HG02938 (cell line): ENCODE results near the gene MAP2K5.

Experiments used
- ATAC-seq: cut with Tn5 transposase; IDR thresholded peaks from one replicate; pipeline ENCODE4 v1.9.1; 2021; ENCODE audit warnings: mild to moderate bottlenecking, moderate library complexity; ENCODE audit not compliant: unreplicated experiment

The MAP2K5 gene

GRCh38 chr15:67719330-67719959 lies 176.9 kb downstream of the MAP2K5 start:
- ATAC-seq = no peak

- no peak for ATAC-seq
These were observed 178.2 kb downstream of the MAP2K5 start for GRCh38 chr15:67720556-67721175.

- ATAC-seq = no peak
These were observed 179.7 kb downstream of the MAP2K5 start for GRCh38 chr15:67722030-67722817.

GRCh38 chr15:67723294-67724024 lies 181.0 kb downstream of the MAP2K5 start:
- no peak for ATAC-seq

GRCh38 chr15:67724691-67725375 lies 182.3 kb downstream of the MAP2K5 start:
- no peak for ATAC-seq

GRCh38 chr15:67730135-67730534 lies 187.6 kb downstream of the MAP2K5 start:
- no peak for ATAC-seq

GRCh38 chr15:67731112-67731721 lies 188.7 kb downstream of the MAP2K5 start:
- ATAC-seq = no peak

GRCh38 chr15:67732164-67732563 lies 189.7 kb downstream of the MAP2K5 start:
- no peak for ATAC-seq

- no peak for ATAC-seq
These were observed 190.3 kb downstream of the MAP2K5 start for GRCh38 chr15:67732671-67733374.

GRCh38 chr15:67735896-67736295 lies 193.4 kb downstream of the MAP2K5 start:
- no peak for ATAC-seq

GRCh38 chr15:67736810-67737209 lies 194.3 kb downstream of the MAP2K5 start:
- no peak for ATAC-seq

GRCh38 chr15:67738056-67738455 lies 195.6 kb downstream of the MAP2K5 start:
- no peak for ATAC-seq

GRCh38 chr15:67740405-67740804 lies 197.9 kb downstream of the MAP2K5 start:
- no peak for ATAC-seq

- ATAC-seq = no peak
These were observed 198.8 kb downstream of the MAP2K5 start for GRCh38 chr15:67741308-67741707.

- no peak for ATAC-seq
These were observed 201.1 kb downstream of the MAP2K5 start for GRCh38 chr15:67743558-67743957.

GRCh38 chr15:67744331-67745072 lies 202.0 kb downstream of the MAP2K5 start:
- no peak for ATAC-seq

GRCh38 chr15:67745073-67746006 lies 202.8 kb downstream of the MAP2K5 start:
- ATAC-seq = no peak

GRCh38 chr15:67746022-67746421 lies 203.5 kb downstream of the MAP2K5 start:
- ATAC-seq = no peak
